Stimulated activated CD8-positive, alpha-beta memory T cell treated with anti-CD3 and anti-CD28 coated beads, Interleukin-4, amount 100 ng/mL, for 48 hours (primary cell): Measurements from ENCODE around the gene SH3D19.

ENCODE experiments used
- DNase-seq: peaks from one replicate; pipeline ENCODE4 v3.0.0-alpha.2; 2020

Gene SH3D19

DNA sequence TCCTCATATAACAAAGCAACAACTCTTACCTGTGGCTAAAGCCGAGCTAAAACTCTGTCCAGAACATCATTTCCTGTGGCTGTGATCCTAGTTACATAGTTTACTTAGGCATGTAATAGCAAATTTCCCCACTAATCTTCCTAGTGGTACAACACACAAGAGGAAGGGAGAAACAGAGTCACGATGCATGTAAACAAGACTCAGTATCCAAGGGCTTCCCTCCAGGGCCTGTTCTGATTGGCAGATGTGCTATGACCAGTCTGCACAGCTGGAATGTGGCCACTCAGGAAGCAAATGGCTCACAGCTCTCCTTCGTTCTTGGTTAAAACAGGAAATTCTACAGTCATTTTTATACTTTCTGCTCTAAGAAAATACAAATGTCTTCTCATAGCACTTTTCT lies 97.7 kb downstream of the SH3D19 start:
- no peak for DNase-seq

DNA sequence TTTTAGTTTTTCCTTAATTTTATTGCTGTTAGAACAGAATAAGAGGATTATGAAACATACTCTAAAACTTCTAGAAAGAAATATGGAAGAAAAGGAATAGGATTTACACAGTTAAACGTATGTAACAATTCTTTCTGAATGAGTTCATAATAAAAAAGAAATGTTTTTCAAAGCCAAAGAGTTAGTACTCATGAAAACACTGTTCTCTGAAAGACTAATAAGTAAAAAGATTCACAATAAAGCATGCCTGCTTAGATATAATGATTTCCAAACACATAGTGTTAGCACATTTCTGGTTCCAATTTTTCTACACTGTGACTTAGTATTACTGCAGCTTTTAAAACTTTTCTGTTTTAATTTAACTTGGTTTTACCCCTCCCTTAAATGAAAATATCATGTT lies 98.2 kb downstream of the SH3D19 start:
- no peak for DNase-seq

- no peak for DNase-seq
These were observed 99.1 kb downstream of the SH3D19 start for GRCh38 chr4:151226004-151226932.

DNA sequence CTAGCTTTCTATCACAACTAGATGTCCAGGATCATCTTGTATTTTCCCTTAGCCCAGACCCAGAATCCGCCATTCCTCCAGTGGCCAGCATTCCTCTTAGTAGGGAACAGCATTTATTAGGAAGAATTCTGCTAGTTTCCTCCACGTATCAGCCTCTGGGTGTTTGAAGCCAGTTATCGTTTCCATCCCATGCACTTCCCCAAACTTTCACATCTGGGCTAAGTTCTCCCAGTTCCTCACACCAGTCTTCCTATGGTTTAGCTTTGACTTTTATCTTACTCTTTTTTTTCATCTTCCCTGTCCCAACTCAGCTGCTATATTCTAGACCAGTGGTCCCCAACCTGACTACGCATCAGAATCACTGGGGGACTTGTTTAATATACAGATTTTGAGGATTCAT lies 101.9 kb downstream of the SH3D19 start:
- no peak for DNase-seq

- no peak for DNase-seq
These were observed 105.5 kb downstream of the SH3D19 start for GRCh38 chr4:151219948-151220347.

DNA sequence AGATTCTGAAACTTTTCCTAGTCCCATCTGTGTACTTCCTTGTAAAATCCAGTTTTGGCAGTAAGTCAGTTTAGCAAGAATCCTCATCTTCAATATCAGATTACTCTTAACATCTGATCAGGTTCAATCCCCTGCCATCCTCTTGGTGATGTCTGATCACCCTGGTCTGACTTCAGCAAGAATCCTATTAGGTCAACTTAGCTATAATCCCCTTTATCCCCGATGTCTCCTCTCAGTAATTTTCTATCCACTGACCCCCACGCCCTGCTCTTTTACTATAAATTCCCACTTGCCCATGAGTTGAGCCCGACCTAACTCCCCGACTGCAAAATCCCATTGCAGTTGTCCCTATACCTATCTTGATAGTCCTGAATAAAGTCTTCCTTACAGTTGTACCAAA lies 106.3 kb downstream of the SH3D19 start:
- DNase-seq, result no peak

DNA sequence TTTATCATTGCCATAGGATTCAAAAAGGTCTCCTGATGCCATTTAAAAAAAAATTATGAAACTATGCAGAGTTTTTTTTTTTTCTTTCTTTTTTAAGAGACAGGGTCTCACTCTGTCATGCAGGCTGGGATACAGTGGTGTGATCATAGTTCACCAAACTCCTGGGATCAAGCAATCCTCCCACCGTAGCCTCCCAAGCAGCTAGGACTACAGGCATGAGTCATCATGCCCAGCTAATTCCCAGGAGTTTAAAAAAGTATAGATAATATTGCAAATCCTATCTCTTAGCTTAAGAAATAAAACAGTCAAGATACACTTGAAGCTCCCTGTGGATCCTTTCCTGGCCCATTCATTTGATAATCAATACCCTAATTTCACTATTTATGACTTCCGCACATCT lies 107.1 kb downstream of the SH3D19 start:
- DNase-seq, result no peak

DNA sequence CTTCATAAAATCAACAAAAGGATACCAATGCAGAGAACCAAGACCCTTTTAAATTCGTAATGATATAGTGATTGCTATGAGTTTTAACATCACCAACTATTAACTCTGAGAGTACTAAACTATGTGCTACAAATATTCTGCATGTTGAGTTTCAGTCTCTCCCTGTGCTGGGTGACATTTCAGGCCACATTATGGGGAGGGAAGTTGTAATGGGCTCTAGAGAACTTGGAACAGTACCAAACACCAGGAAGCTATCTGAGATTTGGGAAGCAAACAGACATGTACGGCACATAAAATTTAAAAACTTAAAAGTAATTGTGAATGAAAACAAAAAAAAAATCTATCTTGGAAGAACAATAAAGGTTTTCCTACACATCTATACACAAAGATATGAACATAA lies 108.1 kb downstream of the SH3D19 start:
- DNase-seq, result no peak

GRCh38 chr4:151215295-151215694 lies 110.1 kb downstream of the SH3D19 start:
- DNase-seq, result no peak

- no peak for DNase-seq
These were observed 117.5 kb downstream of the SH3D19 start for GRCh38 chr4:151207868-151208267.

- DNase-seq, result no peak
These were observed 118.2 kb downstream of the SH3D19 start for GRCh38 chr4:151207186-151207585.

- DNase-seq, result no peak
These were observed 119.0 kb downstream of the SH3D19 start for GRCh38 chr4:151206241-151207005.

- DNase-seq, result no peak
These were observed 119.7 kb downstream of the SH3D19 start for GRCh38 chr4:151205722-151206121.

DNA sequence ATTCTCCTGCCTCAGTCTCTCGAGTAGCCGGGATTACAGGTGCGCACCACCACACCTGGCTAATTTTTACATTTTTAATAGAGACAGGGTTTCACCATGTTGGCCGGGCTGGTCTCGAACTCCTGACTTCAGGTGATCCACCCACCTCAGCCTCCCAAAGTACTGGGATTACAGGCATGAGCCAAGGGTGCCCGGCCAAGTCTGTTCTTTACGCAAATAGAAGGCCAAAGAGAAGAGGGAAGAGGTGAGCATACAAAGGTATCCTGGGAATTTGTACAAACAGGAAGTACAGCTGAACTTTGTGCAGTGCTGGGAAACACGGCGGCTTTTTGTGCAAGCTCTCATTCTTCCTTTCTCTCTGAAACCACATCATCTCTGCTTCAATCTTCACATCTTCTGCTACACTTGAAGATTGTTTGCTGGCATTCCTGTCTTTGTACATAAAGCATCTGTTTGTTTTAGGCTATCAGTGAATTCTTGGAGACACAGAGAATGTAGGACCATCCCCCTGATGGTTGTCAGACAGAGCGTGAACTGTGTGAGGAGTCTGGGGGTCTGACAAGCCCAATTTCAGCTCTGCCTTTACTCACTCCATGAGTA lies 120.4 kb downstream of the SH3D19 start:
- no peak for DNase-seq

DNA sequence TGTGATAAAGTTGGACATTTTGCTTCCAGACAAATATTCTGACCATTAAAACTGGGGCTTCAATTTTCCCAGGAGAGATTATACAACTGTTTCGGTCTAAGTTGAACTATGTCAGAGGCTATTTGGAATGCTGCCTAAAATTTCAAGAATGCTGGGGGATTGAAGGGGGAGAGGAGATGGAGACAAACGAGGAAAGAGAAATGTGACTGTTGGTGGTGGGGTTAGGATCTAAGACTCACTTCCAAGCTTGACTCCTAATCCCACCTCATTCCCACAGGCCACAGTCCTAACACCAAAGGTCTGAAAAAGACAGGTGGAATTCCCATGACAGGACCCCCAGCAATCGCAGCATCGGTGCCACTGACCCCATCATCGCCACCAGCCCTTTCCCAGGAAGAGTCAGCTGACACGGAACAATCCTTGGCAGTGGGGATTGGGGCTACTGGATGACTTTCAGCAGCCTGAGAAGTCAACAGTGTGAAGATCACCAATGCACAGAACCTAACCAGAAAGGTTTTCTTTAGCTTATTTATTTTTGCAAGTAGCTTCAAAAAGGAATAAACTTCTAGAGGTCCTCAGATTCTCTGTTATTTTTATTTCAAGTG lies 122.5 kb downstream of the SH3D19 start:
- no peak for DNase-seq

- no peak for DNase-seq
These were observed 123.0 kb downstream of the SH3D19 start for GRCh38 chr4:151202381-151202780.

DNA sequence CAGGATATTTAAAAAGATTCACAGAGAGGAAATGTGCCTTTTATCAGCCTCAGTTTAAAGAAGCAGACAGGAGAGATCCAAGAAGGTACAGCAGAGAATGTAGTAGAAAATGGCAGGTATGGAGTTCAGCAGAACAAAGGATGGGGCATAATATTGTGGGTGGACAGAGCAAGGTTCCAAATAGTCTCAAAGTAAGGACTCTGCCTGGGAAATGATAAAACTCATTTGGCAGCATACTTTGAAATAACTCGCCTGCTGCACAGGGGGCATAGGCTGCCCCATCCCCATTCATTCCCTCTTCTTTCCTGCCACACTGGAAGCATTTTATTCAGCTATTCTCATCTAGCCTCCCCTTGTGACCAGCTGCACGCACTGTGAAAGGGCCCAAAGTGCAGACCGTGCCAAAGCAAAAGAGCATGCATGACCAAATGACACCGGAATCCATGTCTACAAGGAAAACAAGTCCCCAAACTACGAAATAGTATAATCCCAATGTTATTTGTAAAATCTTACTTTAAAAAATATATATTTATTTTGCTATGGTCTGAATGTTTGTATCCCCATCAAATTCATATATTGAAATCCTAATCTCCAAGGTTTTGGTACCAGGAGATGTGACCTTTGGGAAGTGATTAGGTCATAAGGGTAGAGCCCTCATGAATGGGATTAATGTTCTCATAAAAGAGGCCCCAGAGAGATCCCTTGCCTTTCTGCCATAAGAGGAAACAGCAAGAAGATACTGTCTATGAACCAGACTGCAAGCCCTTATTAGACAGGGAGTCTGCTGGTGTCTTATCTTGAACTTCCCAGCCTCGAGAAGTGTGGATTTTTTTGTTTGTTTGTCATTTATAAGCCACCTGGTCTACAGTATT lies 125.8 kb downstream of the SH3D19 start:
- DNase-seq, result no peak

- no peak for DNase-seq
These were observed 126.7 kb downstream of the SH3D19 start for GRCh38 chr4:151198748-151199147.

- no peak for DNase-seq
These were observed 128.2 kb downstream of the SH3D19 start for GRCh38 chr4:151197247-151197646.

DNA sequence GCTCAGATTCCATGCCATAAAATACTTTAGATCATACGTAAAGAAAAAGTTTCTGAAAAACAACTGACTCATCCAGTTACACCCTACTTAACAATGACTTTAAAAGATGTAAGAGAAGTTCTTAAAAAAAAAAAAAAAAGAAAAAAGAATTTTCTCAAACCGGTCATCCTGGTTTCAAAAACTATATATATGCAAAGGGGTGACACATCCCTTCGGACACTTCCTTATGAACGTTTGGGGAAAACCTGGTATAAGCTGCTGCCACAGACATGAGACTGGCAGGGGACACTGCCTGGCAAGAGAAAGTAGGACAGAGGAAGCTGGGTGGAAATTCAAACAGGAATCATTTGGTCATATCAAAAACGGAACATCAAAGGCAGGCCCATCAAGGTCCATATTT lies 129.6 kb downstream of the SH3D19 start:
- no peak for DNase-seq

DNA sequence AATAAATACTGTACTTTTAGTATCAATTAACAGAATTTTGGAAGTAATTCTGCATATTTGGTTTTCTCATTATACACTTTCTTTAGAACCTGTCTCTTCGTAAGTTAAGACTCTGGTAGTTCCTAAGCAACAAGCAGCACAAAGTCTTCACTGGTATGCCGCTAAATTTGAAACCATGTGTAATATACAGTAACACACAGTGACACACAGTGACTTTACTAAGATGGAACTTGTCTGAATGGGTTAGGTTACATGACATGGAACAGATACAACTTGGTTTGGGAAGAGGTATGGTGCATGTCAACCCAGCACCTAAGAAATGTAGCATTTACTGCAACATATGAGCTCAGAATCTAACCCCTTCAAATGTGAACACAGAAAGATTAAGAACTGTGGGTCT lies 132.0 kb downstream of the SH3D19 start:
- DNase-seq, result no peak

- DNase-seq, result no peak
These were observed 132.7 kb downstream of the SH3D19 start for GRCh38 chr4:151192556-151193235.
